ENCODE results near the gene GSN. TPM values are rescaled to one million over a fixed set of nuclear protein-coding genes. Genes with fewer than 3 reads are reported as not detected.

The GSN gene
- 142 and 207 TPM in 2 replicates for total RNA-seq (2014; rRNA removed; shearing (Covaris generic))

- peak; percentile 66 for DNase-seq (ENCODE audit: low read depth)
These were observed at the start of gene GSN for GRCh38 chr9:121267689-121268597. Gene GSN, plus strand, starts transcription at chr9:121268162. Its CDS starts 33,810 bp downstream, at chr9:121301972.

- no peak for DNase-seq (ENCODE audit: low read depth)
These were observed 49.5 kb upstream of the GSN start for GRCh38 chr9:121218357-121219027.

GRCh38 chr9:121219530-121219929, 48.4 kb upstream of the GSN start:
- no peak for DNase-seq (ENCODE audit: low read depth)

GRCh38 chr9:121220996-121221663, 46.8 kb upstream of the GSN start:
- DNase-seq (ENCODE audit: low read depth), result no peak

GRCh38 chr9:121221664-121222055, 46.3 kb upstream of the GSN start:
- DNase-seq (ENCODE audit: low read depth), result no peak

GRCh38 chr9:121222524-121223171, 45.3 kb upstream of the GSN start:
- peak; percentile 52 for DNase-seq (ENCODE audit: low read depth)

GRCh38 chr9:121225240-121225639, 42.7 kb upstream of the GSN start:
- no peak for DNase-seq (ENCODE audit: low read depth)

GRCh38 chr9:121226175-121226574, 41.8 kb upstream of the GSN start:
- DNase-seq (ENCODE audit: low read depth), result peak; percentile 72

GRCh38 chr9:121227862-121228261, 40.1 kb upstream of the GSN start:
- DNase-seq (ENCODE audit: low read depth), result no peak

- DNase-seq (ENCODE audit: low read depth), result no peak
These were observed 37.7 kb upstream of the GSN start for GRCh38 chr9:121230256-121230655.

- DNase-seq (ENCODE audit: low read depth), result no peak
These were observed 35.7 kb upstream of the GSN start for GRCh38 chr9:121232251-121232650.

GRCh38 chr9:121233906-121234831, 33.8 kb upstream of the GSN start:
- peak; percentile 89 for DNase-seq (ENCODE audit: low read depth)

GRCh38 chr9:121234832-121235161, 33.2 kb upstream of the GSN start:
- no peak for DNase-seq (ENCODE audit: low read depth)

- no peak for DNase-seq (ENCODE audit: low read depth)
These were observed 32.5 kb upstream of the GSN start for GRCh38 chr9:121235512-121235911.

GRCh38 chr9:121237916-121238315, 30.0 kb upstream of the GSN start:
- DNase-seq (ENCODE audit: low read depth), result no peak

- no peak for DNase-seq (ENCODE audit: low read depth)
These were observed 28.9 kb upstream of the GSN start for GRCh38 chr9:121239071-121239470.

GRCh38 chr9:121239851-121240250, 28.1 kb upstream of the GSN start:
- DNase-seq (ENCODE audit: low read depth), result no peak

- no peak for DNase-seq (ENCODE audit: low read depth)
These were observed 27.4 kb upstream of the GSN start for GRCh38 chr9:121240472-121241135.

- DNase-seq (ENCODE audit: low read depth), result peak; percentile 55
These were observed 25.6 kb upstream of the GSN start for GRCh38 chr9:121242219-121242958.

GRCh38 chr9:121242959-121243346, 25.0 kb upstream of the GSN start:
- no peak for DNase-seq (ENCODE audit: low read depth)
